Activated CD4-positive, alpha-beta T cell treated with anti-CD3 and anti-CD28 coated beads for 1 hour (primary cell): Measurements from ENCODE around the gene SUN2.

ENCODE experiments used
- DNase-seq: peaks from one replicate; pipeline ENCODE4 v3.0.0-alpha.2; 2020

The SUN2 gene

DNA sequence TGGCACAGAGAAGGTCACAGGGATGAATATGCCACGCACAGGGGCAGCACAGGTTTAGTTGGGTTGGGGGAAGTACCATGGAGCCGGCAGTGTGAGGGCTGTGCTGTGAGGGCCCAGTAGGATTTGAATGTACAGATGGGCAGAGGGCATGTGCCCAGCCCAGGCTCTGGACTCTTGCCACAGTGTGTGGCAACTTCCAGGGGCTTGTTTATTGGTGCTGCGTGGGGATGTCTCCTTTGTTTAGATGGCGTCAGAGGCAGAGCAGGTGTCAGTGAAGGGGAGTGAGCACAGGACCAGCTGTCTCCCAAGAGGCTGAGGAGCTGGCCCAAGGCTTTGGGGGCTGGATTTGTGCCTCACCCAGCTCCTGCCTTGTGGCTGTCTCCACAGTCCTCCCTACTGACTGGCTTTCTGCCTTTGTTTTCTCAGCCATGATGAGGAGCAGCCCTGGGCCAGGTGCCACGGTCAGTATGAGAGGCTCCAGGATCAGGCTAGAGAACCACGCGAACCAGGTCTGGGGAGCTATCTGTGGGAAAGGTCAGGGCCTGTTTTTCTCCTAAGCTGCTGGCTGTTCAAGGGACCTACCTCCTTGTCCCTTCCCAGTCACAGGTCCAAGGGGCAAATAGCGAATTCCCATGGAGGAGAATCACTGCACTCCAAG is 21.9 kb downstream of the SUN2 start:
- no peak for DNase-seq

DNA sequence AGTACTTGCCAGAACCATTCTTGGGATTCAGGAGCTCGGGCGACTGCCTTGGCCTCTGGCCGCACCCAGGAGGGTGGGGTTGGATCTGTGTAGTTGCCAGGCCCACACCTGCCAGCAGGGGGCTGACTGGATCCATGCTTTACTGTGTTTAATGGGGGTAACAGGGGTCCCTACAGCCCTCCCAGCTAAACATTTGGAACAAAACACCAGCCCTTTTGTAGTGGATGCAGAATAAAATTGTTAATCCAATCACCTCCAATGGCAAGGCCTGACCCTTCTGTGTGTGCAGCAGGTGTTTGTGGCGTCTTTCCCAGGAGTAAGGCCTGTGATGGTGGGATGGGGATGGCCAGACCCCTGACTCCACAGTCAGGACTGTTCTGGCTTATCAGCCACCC is 22.5 kb downstream of the SUN2 start:
- DNase-seq, result no peak

DNA sequence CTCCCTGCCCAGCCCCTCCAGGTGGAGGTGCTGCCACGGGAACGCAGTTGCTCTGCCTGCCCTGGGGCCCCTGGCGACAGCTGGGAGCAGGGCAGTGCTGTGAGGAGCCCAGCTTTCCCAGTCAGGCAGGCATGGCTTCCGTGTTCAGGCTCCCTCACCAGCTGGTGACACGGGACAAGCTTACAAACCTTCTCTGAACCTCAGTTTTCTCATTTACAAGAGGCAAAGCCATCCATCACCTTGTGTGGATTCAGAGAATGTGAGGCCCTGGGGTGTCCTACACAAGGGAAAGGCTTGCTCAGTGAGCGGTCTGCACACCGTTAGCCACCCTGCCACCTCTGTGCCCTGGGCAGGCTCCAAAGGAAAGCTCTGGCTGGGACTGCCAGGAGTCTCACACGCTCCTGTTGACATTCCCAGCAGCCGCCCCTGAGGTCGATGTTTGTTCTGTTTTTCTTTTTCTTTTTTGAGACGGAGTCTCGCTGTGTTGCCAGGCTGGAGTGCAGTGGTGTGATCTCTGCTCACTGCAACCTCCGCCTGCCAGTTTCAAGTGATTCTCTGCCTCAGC is 23.5 kb downstream of the SUN2 start:
- DNase-seq, result no peak

DNA sequence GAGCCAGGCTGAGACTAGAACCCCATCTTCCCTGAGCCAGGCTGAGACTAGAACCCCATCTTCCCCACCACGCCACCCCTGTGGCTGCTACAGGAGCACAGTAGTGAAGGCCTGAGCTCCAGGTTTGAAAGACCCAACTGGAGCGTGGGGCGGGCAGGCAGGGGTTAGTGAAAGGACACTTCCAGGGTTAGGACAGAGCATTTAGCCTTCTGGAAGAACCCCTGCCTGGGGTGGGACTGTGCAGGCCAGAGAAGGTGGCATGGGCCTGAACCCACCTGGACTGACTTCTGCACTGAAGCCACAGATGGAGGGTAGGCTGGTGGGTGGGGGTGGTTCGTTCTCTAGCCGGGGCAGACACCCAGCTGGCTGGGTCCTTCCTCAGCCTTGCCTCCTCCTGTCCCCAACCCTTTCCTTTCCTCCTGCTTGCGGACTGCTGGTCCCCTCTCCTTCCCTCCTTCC is 24.1 kb downstream of the SUN2 start:
- no peak for DNase-seq

DNA sequence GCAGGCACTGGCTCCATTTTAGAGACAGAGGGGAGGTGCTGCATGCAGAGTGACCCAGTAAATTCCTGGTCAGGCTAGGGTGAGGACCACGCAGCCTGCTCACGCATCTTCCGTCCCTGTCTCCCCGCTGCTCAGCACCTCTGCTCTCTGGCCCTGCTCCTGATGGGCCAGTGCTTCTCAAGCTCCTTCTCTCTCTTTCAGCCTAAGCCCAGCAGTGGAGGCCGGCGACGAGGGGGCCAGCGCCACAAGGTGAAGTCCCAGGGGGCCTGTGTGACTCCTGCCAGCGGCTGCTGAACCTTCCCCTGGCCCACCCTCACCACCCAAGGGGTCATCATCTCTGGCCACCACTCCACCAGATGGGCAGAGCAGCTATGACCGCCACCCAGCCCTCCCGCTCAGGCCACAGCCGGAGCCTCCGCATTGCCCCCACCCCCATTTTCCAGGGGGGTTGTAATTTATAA is 25.4 kb downstream of the SUN2 start:
- DNase-seq, result no peak

DNA sequence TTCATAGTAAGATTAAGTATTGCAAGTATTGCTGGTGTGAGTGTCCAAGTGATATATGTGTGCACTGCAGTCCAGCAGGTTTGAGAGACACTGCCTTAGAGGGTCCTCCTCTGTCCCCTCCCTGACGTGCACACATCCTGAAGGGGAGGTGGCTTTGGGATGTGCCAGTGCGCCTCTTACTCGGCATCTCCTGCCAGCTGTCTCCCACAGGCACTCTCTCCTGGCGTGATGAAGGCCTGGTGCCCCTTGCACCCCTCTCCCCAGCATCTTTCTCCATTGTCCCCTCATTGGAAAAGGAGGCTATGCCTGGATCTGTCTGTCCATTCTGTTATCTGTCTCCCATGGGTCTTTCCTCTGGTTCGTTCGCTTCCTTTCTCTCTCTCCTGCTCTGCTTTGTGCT is 25.9 kb downstream of the SUN2 start:
- DNase-seq, result no peak

DNA sequence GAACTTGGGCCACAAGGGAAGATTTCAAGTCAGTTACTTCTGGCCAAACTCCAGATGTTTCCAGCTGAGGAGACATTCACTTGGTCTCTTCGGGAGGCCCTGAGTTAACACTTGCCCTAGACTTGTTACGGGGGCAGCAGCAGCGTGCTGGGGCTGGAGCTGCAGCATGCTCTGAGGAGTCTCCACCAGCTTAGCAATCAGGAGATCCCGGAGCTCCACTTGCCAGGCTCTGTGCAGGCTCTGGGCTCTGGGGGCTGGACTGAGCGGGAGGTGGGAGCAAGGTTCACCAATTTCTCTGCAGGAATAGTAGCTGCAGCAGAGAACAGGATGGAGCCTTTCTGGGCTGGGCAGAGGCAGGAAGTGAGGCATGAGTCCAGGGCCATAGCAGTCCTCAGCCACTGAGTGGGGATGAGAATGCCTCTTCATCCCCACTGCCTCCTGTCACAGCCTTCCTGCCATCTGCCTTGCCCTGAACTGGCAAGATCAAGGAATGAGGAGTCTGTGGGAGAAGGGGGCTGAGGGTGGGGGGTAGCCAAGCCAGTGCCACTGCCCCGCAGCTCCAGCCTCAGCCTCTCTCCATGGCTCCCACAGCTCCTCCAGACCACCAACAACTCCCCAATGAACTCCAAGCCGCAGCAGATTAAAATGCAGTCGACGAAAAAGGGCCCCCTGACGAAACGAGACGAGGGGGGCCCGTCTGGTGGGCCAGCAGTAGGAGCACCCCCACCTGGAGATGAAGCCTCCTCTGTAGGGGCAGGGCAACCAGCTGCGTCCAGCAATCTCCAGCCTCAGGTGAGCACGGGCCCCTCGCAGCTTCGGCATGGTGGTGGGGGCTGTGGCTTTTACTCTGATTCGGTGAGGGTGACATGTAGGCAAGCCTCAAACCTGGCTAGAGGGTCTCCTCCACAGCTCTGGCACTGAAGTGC is 26.7 kb downstream of the SUN2 start:
- DNase-seq, result no peak

DNA sequence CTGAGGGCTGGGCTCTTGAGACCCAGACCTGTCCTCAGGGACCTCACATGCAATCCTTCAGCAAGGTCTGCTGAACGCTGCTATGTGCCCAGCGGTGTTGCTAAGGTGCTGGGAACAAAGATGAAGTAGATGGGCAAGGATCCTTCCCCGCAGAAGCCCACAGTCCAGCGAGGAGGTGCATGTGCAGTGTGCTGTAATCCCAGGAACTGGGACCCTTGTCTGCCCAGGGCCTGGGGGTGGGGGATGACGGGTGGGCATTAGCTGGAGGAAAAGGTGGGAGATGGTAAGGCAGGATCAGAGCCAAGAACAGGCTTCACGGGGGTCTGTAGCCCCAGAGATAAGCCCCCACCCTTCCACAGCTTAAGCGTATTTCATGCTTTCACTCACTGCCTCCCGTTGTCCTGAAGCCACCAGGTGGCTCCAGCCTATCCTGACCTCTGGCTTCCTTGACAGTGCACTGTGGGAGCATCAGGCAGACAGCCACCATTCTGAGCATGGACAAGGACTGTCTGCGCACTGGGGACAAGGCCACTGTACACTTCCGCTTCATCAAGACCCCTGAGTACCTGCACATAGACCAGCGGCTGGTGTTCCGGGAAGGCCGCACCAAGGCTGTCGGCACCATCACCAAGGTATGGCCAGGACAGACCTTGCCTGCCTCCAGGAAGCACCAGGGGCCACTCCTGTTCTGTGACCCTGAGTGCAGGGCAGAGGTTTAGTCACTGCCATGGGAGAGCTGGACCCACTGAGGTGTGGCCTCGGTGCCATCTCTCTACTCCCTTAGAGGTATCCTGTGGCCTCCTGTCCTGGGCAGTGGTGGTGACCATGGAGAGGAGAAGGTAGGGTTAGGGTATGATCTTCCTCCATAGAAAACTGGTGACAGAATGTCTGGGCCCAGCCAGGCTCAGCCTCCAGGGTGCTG is 28.0 kb downstream of the SUN2 start:
- DNase-seq, result no peak

DNA sequence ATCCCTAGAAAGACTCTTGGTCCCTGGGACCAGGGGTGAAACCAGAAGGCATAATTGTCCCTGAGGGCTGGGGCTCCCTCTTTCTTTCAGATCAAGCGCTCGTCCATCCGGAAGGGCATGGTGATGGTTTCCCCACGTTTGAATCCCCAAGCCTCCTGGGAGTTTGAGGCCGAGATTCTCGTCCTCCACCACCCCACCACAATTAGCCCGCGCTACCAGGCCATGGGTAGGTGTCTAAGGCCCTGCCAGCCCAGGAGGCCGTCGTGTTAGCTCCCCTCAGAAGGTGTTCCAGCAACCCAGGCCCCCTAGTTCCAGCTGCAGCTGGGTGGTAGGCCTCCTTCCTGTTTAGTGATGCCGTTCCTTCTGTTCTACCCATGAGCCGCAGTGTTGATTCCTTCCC is 28.7 kb downstream of the SUN2 start:
- DNase-seq, result no peak

DNA sequence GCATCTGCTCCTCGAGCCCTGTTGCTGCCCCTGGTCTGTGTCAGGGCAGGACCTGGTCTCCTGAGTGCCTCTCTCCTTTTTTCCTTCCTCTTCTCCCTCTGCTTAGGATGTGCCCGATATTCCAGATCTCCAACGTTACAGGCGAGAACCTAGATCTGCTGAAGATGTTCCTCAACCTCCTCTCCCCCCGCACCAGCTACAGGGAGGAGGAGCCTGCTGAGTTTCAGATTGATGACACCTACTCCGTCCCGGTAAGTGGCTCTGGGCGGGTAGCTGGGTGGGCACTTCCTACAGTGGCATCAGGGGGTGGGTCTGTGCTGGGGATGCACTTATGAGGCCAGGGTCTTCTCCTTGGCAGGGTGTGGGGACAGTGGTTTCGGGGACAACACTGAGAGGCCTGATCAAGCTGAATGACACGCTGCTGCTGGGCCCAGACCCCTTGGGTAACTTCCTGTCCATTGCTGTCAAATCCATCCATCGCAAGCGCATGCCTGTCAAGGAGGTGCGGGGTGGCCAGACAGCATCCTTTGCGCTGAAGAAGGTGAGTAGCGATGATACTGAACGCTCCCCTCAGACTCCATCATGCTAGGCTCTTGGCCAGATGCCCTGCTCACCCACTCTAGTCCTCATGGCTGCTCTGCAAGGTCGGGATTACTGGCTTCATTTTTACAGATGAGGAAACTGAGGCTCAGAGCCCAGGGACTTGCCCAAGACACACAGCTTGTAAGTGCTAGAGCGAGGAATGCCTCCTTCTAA is 29.7 kb downstream of the SUN2 start:
- no peak for DNase-seq

DNA sequence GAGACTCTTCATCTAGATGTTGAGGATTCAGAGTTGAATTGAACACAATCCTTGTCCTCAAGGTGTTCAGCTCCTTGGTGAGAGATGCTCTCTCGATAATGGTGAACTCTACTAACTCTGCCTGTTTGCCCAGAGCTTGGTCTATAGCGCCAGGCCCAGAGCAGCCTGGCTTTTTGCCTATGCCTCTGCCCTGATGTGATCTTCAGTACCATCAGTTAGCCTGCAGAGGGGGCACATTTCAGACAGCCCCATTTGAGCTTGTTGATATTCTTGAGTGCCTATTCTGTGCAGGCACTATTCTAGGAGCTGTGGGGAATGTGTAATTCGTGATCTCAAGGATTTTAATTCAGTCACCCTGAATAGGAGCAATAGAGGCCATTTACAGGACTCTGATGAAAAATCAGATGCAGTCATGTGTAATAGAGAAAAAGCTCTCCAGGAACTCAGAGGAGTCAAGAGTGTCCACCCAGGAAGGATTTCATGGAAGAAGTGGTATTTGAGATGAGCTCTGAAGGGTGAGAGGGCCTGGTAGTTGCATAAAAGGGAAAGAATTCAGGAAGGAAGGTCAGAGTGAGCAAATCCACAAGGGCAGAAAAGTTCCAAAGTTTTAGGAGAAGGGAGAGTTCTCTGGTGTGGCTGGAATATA is 30.7 kb downstream of the SUN2 start:
- no peak for DNase-seq

DNA sequence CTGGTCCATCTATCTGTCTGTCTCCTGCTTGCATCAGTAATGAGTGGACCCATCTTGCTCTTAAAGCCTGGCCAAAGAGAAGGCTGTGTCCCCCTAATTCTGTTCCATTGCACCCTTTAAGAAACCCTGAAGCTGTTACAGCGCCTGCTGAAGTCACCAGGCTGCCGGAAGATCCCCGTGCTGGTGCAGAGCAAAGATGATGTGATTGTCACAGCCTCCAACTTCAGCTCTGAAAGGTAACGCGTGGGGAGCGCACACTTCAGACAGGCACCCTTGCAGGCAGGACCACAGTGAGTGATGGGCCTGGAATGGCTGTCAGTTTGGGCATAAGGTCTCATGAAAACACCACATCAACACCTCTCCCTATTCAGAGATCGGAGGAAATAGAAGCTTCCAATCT is 31.6 kb downstream of the SUN2 start:
- DNase-seq, result no peak

DNA sequence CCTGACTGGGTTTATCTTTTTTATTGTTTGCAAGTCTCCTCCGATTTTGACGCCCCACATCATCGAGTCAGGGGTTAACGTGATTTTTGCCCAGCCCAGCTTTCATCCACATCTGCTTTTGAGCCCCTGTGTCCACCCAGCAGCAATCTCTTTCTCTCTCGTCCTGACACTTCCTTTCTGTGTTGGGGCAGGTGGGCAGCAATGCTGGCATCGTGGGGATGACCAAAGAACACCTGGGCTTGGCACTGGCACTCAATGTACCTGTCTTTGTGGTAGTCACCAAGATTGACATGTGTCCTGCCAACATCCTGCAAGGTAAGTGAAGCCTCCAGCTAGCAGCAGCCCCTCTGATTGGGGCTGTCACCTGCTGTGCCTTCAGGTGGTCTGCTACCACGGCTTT is 34.2 kb downstream of the SUN2 start:
- DNase-seq, result no peak

DNA sequence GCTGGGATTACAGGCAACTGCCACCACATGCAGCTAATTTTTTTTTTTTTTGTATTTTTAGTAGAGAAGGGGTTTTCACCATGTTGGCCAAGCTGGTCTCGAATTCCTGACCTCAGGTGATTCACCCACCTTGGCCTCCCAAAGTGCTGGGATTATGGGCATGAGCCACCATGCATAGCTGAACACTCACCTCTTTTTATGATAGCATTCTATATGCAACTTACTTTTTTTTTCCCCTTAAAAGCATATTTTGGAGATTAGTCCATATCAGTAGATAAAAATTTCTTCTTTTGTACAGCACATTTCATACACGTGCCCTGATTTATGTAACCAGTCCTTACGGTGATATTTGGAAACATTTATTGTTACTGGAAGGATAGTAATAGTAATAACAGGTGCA is 35.4 kb downstream of the SUN2 start:
- DNase-seq, result no peak

DNA sequence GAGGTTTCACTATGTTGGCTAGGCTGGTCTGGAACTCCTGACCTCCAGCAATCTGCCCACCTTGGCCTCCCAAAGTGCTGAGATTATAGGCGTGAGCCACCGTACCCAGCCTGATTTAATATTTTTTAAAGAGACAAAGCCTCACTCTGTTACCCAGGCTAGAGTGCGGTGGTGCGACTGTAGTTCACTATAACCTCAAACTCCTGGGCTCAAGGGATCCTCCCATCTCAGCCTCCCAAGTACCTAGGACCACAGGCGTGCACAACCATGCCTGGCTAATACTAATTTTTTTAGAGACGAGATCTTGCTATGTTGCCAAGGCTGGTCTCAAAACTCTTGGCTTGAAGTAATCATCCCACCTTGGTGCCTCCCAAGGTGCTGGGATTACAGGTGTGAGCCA is 36.6 kb downstream of the SUN2 start:
- no peak for DNase-seq

DNA sequence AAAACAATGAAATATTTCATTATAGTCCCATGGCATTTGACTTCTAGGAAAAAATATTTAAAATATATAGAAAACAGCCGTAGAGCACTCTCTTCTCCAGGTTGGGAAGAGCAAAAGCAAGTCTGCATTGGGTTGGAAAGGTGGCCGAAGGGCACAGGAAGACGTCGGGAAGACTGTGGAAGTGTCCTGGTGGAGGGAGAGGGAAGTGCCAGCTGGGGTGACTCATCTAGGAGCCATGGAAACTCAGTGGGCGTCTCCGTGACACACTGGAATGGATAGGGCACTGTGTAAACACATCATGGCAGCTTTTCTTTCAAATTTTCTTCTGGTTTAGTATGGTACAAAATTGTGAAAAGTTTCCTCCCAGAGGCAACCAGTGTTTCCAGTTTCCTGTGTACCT is 37.4 kb downstream of the SUN2 start:
- no peak for DNase-seq

DNA sequence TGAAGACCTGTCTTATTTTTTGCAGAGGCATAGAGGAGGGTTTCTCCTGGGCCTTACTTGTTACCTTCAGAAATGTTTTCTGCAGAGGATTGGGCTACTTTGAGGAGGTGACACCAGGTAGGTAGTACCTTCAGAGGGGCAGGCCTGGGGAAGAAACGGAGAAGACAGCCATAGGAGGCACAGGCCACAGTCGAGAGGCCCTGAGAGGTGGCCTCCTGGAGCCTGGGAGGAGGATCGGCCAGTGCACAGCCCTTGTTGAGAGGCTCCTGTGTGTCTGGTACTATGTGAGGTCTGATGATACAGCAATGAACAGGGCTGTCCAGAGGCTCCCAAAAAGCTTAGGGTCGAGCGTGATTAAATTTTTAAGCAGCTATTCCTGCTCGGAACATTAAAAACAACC is 38.6 kb downstream of the SUN2 start:
- no peak for DNase-seq

DNA sequence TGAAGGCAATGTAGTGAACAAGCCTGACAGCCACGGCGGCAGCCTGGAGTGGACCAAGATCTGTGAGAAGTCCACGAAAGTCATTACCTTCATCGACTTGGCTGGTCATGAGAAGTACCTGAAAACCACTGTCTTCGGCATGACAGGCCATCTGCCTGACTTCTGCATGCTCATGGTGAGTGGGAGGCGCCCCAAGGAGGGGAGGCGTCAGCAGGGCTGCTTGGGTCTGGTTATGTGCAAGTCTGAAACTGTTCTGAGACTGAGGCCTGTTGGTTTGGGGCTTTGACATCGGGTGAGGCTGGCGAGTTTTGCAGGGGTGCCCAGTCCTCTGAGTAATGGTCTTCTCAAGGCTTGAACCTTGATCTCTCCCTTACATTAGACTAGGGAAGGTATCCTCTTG is 39.0 kb downstream of the SUN2 start:
- DNase-seq, result no peak

DNA sequence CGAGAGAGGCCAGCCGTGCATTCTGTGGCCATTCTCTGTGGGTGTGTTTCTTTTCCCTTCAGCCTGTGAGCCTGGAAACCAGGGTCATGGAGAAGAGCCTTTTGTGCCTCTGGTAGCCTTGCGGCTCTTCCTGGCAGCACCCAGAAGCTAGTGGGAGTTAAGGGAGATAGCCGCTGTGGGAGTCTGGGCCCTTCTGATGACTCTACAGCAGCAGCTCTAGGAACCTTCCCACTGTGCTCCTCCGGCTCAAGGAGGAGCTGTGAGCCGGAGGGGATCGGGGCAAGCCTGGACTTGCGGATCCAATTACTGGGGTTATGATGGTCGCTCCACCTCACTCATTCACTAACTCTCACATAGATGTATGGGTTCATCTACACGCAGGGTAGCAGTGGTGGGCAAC is 39.5 kb downstream of the SUN2 start:
- DNase-seq, result no peak

DNA sequence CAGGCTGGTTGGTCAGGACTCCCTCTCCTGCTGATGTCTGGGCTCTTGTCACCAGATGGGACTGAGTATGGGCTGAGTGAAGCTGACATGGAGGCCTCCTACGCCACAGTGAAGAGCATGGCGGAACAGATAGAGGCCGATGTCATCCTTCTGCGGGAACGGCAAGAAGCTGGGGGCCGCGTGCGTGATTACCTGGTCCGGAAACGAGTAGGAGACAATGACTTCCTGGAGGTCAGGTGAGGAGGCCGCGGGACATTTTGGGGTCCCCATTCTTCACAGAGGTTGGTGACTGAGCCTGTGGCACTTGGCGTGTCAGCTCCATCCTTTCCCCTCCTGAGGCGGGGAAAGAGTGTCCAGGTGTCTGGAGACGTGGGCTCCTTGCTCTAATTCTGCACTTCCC is 39.9 kb downstream of the SUN2 start:
- DNase-seq, result no peak

DNA sequence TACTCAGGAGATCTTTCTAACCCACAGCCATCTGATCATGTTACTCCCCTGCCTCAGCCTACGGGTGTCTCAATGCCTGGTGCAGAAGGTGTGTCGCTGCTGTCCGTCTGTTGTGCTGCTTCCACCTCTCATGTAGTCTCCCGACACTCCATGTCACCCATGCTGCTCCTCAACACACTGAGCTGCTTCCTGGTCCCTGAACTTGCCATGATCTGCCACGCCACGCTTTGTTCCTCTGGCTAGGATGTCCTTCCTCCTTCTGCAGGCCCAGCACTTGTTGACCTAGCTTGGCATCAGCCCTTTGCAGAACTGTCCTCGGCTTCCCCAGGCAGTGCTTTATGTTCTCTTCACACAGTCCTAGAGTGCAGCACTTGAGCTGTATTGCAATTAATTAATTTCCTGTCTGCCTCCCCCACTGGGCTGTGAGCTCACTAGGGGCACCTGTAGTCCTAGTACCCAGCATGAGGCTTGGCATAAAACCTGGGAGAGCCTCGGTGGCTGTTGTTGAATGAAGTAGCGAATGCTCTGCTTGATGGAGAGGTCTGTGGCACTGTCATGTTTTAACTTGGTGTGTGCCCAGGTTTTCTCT is 40.5 kb downstream of the SUN2 start:
- DNase-seq, result no peak
